HepG2 (cell line): ENCODE measurements around the gene DGCR2. TPM values are rescaled to one million over a fixed set of nuclear protein-coding genes. Genes with fewer than 3 reads are reported as not detected.
"Not testable (repeated sequence)": the region's sequence is repeated elsewhere in the genome, so short reads cannot be mapped to it uniquely, and the experiment has no call there.

Experiments used
- ATAC-seq: fragments of 200-7000 bp; cut with Tn5 transposase; 3 replicates; pipeline ENCODE4 v1.9.1; 2020; ENCODE audit warnings: mild to moderate bottlenecking, moderate library complexity
- BruUV-seq: library from RNA; stranded (reverse); fragments of 400-500 nt; replicated peaks from 2 replicates; lab custom pipeline; 2021; lab: Mats Ljungman, UMichigan
- CTCF ChIA-PET: fragments of 300-600 bp; formaldehyde crosslinking; extraction: SDS; loops from one replicate; lab custom pipeline; 2021; ENCODE audit warnings: low total read pairs, inconsistent platforms, low intra/inter-chr PET ratio; lab: Yijun Ruan, JAX
- POLR2A ChIA-PET: fragments of 350-600 bp; sonication (Branson Sonifier 250); formaldehyde crosslinking; loops from one replicate; lab custom pipeline; 2020; ENCODE audit warnings: antibody characterized with exemption, inconsistent platforms; lab: Yijun Ruan, JAX
- DNase-seq: peaks from one replicate; pipeline ENCODE4 v3.0.0-alpha.2; 2015; ENCODE audit warnings: low spot score
- FAIRE-seq: peaks from 3 replicates; lab custom pipeline; 2011; peaks lifted over from hg19 to GRCh38; lab: Jason Lieb, UNC
- H2AFZ ChIP-seq: one replicate; pipeline ENCODE4 v1.6.1; 2011; ENCODE audit warnings: low read length, inconsistent platforms
- H3K27ac ChIP-seq: fragments of 300-600 bp; 3 replicates; pipeline ENCODE4 v1.8.0; 2011; ENCODE audit warnings: mixed run types, mild to moderate bottlenecking, mixed read lengths, low read length, inconsistent platforms; ENCODE audit not compliant: insufficient read depth; ENCODE audit errors: extremely low read length
- H3K27me3 ChIP-seq, 2 experiments: fragments of 200-600 bp in 1 of 2; 2 replicates in 1 of 2; 3 replicates in 1 of 2; pipeline versions ENCODE4 v1.6.0 to v1.8.0; 2011; ENCODE audit warnings: low read length in 2 of 2, mild to moderate bottlenecking in 2 of 2, moderate library complexity in 2 of 2, inconsistent platforms in 1 of 2; ENCODE audit not compliant: insufficient read depth in 2 of 2, control insufficient read depth in 1 of 2
- H3K36me3 ChIP-seq, 2 experiments: fragments of 200-600 bp in 1 of 2; replicated peaks in 1 of 2; 2 replicates in 1 of 2; 3 replicates in 1 of 2; pipeline versions ENCODE4 v1.5.1 to v1.8.0; 2011; ENCODE audit warnings: low read length in 2 of 2, inconsistent platforms in 1 of 2; ENCODE audit not compliant: insufficient read depth in 2 of 2, control insufficient read depth in 1 of 2
- H3K4me1 ChIP-seq: 2 replicates; pipeline ENCODE4 v1.5.1; 2012; ENCODE audit warnings: low read length, inconsistent platforms; ENCODE audit not compliant: insufficient read depth
- H3K4me2 ChIP-seq: 2 replicates; pipeline ENCODE4 v1.6.0; 2011; ENCODE audit warnings: low read depth, low read length, inconsistent platforms
- H3K4me3 ChIP-seq, 3 experiments: fragments of 200-600 bp in 1 of 3; sonication (generic), shearing (Covaris generic) in 1 of 3; replicated peaks in 1 of 3; 2 replicates each; pipeline ENCODE4 v1.5.1; 2011 to 2016; ENCODE audit warnings: low read length in 3 of 3, inconsistent platforms in 2 of 3, low read depth in 2 of 3, mild to moderate bottlenecking in 2 of 3, control low read depth in 1 of 3, mixed read lengths in 1 of 3; ENCODE audit not compliant: insufficient read depth in 1 of 3
- H3K79me2 ChIP-seq: one replicate; pipeline ENCODE4 v1.6.1; 2011; ENCODE audit warnings: low read length, inconsistent platforms; ENCODE audit not compliant: insufficient read depth
- H3K9ac ChIP-seq: 2 replicates; pipeline ENCODE4 v1.6.0; 2011; ENCODE audit warnings: mild to moderate bottlenecking, low read depth, low read length, inconsistent platforms; ENCODE audit not compliant: insufficient read depth
- H3K9me3 ChIP-seq: 2 replicates; pipeline ENCODE4 v1.5.1; 2012; ENCODE audit warnings: mild to moderate bottlenecking, low read length
- H4K20me1 ChIP-seq: 2 replicates; pipeline ENCODE4 v1.6.0; 2011; ENCODE audit warnings: inconsistent platforms, mild to moderate bottlenecking, low read length, moderate library complexity; ENCODE audit not compliant: insufficient read depth
- WGBS: methylation state at CpG from one replicate; pipeline ENCODE4 v1.1.6; 2017; ENCODE audit warnings: low lambda C conversion rate; 5-methylcytosine and 5-hydroxymethylcytosine counted together
- in situ Hi-C: cut with HindIII; loops from 2 replicates; pipeline ENCODE4 v1.10.0; 2017; ENCODE audit warnings: low pct_unique_long_range_greater_than_20kb; ENCODE audit not compliant: extremely low pct_ligation_motif_present
- intact Hi-C: fragments of 100-400 bp; cut with micrococcal nuclease; formaldehyde crosslinking; loops from one replicate; pipeline ENCODE4 v1.10.0; 2022; ENCODE audit not compliant: unreplicated experiment
- polyA plus RNA-seq, 8 experiments: library from polyadenylated mRNA; depleted of rRNA in 3 of 8; stranded (reverse) in 7 of 8; unstranded in 1 of 8; fragments of >200 nt; fragmentation: Illumina TruSeq in 4 of 8; extraction: Trizol in 4 of 8; gene quantifications; 2 replicates each; pipeline versions ENCODE4 v1.2.1 to v1.2.3, GENCODE V29; 2011 to 2016; ENCODE audit warnings: low read depth in 4 of 8, missing spikeins in 1 of 8, mixed read lengths in 1 of 8; ENCODE audit not compliant: insufficient read depth in 1 of 8
- total RNA-seq, 5 experiments: library from RNA; depleted of rRNA; stranded (reverse); fragments of >200 nt; fragmentation: Illumina TruSeq; extraction: Trizol; gene quantifications; 2 replicates each; pipeline ENCODE4 v1.2.3, GENCODE V29; 2016; ENCODE audit warnings: low read depth in 1 of 5

Gene DGCR2
- total and polyA plus RNA-seq, 2 of the 13 experiments (the other 11 are each of a cell fraction or from before 2014, with no cell fraction given) = 23.1 to 35.3 TPM

DNA sequence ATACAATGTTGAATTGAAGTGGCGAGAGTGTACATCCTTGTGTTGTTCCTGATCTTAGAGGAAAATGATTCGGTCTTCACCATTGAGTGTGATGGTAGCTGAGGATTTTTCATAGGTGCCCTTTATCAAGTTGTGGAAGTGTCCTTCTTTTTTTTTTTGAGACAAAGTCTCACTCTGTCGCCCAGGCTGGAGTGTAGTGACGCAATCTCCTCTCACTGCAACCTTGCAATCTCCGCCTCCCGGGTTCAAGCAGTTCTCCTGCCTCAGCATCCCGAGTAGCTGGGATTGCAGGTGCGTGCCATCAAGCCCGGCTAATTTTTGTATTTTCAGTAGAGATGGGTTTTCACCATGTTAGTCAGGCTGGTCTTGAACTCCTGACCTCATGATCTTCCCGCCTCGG is 36.4 kb upstream of the DGCR2 start:
- H3K4me2 ChIP-seq, H3K27ac ChIP-seq, H3K4me3 ChIP-seq, BruUV-seq, H3K4me1 ChIP-seq, H3K9ac ChIP-seq, in situ Hi-C loops, ATAC-seq, POLR2A ChIA-PET, DNase-seq, FAIRE-seq, H3K79me2 ChIP-seq, CTCF ChIA-PET, H3K36me3 ChIP-seq, H4K20me1 ChIP-seq, intact Hi-C loops, H2AFZ ChIP-seq, H3K9me3 ChIP-seq: not testable (repeated sequence)
- peaks cover 0 to 18% of the 10 kb centered on the region in 2 experiments; a peak in 3 of 5 replicates for H3K27me3 ChIP-seq
- WGBS = 44% methylated on average over 11 of the region's 11 CpGs

DNA sequence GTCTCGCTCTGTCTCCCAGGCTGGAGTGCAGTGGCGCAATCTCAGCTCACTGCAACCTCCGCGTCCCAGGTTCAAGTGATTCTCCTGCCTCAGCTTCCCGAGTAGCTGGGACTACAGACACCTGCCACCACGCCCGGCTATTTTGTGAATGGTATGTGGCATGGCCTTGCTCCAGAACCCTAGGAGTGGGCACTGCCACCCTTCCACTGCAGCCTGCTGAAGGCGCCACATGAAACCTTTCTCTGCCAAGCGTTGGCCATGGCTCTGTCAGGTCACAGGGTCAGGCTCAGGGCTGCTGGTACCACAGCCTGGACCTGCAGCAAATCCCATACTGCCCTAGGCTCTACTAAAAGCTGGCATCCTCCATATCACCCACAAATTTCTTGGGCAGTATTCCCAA is 33.9 kb upstream of the DGCR2 start:
- POLR2A ChIA-PET, H3K9me3 ChIP-seq, DNase-seq, H4K20me1 ChIP-seq, in situ Hi-C loops, intact Hi-C loops, FAIRE-seq, H2AFZ ChIP-seq, H3K27ac ChIP-seq, BruUV-seq, H3K9ac ChIP-seq, H3K79me2 ChIP-seq, H3K4me1 ChIP-seq, H3K36me3 ChIP-seq, H3K4me3 ChIP-seq, H3K4me2 ChIP-seq, CTCF ChIA-PET, ATAC-seq: not testable (repeated sequence)
- peaks cover 0 to 18% of the 10 kb centered on the region in 2 experiments; a peak in 2 of 5 replicates for H3K27me3 ChIP-seq
- 24% methylated on average over 8 of the region's 9 CpGs for WGBS
